ENCODE data around the gene RNF5.
"Not testable (repeated sequence)": the region's sequence is repeated elsewhere in the genome, so short reads cannot be mapped to it uniquely, and the experiment has no call there.

RNF5 gene

DNA sequence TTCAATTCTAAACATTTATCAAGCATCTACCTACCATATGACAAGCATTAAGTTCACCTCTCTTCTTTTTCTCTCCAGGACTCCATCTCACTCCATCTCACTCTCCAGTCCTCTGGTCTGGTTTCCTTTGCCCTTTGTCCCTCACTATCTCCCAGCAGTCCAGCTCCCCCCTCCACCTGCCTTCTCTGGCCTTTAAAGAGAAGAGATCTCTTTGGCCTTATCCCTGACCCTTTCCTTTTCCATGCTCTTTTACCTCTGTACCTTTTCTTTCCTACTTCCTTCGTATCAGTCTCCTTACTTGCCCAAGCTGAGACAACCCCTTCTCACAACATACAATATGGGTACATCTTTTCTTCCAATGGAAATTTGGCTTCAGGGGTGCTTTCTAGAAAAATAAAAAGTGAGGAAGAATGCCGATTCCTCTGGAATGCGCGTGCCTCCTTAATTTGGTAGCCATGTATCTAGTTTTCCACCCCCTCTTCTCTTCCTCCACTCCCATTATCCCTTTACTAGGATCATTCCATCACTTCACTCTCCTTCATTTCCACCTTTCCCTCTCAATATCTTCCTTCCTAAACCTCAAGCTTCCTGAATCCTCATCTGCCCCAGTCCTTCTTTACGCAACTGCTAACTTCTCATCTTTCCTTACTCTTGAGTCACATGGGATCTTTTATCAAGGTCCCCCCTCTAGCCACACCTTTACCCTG is 1.6 kb upstream of the RNF5 start:
- no peak for DNase-seq

DNA sequence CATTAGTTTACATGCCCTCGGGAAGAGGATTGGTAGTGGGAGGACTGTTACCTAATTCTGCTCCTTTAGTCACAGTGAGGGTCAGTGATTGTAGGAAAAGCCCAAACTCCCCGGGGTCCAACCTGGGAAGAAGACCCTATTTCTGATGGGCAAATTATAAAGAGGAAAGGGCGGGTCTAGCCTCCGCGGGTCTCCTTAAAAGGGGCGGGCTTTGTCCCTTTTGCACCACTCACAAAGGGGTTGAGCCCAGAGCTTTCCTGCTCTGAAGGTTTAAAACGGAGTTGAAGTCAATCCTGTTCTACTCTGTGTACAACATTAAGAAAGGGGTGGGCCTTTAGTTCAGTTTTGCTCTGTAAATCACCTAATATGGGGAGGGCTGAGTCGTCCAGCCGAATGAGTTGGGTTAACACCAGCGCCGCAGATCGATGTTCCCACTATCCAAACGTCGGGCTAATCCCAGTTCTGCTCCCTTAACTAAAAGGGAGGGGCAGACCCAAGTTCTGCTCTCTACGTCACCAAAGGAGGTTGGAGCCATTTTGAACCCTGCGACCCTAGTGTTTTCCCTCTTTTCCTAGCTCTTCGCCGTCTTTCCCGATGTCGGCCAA is 920 bp upstream of the RNF5 start:
- peak; percentile 53 for DNase-seq

DNA sequence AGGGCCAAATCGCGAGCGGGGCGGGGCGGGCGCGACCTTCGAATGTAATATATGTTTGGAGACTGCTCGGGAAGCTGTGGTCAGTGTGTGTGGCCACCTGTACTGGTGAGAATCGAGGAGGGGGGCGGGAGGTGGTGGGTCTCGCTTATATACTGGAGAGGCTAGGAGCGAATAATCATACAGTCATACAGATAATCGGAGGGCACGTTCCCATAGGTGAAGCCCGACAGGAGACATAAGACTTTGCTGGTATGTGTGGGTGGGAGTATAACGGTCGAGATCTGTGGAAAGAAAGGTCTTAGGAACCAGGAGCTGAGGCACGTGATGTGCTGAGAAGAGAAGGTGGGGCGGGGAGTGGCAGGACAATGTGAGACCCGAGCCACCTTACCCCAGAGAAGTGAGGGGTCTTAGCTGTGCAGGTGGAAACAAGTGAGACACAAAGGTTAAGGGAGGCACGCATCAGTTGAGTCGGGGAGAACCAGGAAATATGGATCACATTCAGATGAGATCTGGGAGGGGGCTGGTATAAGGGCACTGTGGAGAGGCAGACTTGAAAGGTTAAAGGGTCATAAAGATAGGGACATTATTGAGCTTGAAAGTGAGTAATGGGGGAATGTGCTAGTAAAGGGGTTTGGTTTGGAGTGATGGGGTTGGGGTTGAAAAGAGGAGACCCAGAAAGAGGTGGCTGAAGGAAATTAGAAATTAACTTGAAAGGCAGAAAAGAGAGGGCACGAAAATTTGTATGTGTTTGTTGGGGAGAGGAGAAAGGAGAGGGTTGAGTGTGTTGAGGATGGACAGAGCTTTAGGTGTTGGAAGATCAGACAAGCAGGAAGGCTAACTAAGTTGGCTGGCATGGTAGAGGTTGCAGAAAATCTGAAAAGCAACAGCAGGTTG is 589 bp downstream of the RNF5 start:
- no peak for DNase-seq

DNA sequence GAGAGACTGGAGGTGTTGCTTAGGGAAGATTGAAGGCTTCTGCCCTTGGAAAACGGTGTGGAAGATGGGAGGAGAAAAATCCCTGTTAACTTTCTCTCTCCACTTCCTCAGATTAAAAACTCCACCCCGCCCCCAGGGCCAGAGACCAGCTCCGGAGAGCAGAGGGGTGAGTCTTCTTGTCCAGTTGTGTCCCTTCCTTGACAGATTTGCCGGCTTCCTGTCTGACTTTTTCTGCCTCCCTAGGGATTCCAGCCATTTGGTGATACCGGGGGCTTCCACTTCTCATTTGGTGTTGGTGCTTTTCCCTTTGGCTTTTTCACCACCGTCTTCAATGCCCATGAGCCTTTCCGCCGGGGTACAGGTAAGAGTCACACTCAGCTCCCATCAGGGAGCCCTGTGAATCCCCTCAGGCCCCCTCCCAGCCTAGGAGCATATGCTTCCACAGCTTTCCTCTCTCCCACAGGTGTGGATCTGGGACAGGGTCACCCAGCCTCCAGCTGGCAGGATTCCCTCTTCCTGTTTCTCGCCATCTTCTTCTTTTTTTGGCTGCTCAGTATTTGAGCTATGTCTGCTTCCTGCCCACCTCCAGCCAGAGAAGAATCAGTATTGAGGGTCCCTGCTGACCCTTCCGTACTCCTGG is 1.7 kb downstream of the RNF5 start:
- DNase-seq = no peak

DNA sequence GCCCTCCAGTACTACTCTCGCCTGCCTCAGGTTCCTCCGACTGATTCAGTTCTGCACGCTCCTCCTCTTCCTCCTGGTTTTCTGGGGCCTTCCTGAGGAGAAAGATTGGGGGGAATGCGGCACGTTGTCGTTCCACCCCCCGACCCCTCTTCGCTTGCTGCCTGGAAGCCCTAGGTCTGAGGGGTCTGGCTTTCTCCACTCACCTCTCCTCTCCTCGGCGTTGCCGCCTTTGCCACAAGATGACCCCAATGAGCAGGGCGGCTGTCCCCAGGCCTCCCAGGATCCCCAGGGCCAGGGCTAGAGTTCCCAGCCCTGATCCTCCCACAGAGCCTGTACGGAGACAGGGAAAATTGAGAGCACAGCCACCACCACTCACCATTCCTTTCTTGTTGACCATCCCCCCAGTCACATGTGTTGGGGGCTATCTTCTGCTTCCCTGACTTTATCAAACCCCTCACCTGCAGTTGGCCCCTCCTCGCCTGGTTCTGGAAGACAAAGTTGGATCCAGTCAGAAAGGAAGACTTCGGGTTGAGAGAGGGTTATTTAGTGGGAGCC is 3.0 kb downstream of the RNF5 start:
- DNase-seq = no peak

DNA sequence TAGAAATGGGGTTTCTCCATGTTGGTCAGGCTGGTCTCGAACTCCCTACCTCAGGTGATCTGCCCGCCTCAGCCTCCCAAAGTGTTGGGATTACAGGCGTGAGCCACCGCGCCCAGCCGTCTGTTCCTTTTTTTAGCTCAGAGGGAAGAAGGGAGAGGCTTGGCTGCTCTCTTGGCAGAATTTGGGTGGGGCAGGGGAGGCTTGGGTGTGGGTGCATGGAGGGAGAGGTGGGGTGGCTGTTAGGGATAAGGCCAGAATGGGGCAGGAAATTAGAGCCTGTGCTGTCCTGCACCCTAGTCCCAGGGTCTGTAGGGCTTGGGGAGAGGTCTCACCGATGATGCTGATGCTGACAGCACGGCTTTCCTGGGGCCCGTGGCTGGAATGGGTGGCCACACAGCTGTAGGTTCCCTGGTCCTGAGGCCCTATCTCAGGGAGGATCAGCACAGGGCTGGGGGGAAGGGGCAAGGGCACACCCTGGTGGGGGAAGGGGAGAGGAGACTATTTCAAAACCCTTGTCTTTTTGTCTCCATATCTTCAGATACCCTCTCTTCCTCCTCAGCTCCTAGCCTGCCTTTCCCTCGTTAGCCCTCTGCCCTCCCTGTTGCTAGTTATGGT is 3.8 kb downstream of the RNF5 start:
- DNase-seq = no peak

DNA sequence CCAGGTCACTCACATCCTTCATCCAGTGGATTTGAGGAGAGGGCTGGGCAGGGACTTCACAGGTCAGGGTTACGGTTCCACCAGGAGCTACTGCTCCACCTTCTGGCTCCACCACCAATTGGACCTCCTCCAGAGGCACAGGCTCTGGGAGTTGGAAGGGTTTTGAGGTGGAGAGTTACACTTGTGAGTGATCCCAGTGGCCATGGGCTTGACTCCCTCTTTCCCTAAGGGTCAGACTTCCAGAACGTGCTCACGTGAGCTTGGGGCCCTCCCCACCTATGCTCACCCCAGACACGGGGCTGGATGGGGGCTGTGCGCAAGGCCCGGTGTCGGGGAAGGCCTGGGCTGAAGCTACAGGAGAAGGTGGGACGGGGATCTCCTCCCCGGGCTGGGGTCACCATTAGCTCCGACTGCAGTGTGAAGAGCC is 4.4 kb downstream of the RNF5 start:
- no peak for DNase-seq

DNA sequence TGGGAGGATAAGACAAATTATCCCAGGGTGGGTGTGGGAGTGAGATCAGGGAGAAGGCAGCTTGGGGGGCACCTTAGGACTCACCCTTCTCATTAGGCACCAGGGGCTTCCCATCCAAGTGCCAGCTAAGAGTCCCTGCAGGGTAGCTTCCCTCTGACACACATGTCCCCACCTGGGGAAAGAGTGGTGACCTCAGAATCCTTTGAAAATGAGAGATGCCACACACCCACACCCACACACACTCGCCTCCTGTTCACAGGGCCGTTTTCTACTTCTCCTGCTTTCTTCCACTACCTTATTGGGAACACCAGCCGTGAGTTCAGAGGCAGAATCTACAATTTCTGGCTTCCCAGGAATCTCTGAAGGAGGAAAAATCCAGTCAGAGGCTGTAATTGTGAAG is 4.8 kb downstream of the RNF5 start:
- DNase-seq = no peak

DNA sequence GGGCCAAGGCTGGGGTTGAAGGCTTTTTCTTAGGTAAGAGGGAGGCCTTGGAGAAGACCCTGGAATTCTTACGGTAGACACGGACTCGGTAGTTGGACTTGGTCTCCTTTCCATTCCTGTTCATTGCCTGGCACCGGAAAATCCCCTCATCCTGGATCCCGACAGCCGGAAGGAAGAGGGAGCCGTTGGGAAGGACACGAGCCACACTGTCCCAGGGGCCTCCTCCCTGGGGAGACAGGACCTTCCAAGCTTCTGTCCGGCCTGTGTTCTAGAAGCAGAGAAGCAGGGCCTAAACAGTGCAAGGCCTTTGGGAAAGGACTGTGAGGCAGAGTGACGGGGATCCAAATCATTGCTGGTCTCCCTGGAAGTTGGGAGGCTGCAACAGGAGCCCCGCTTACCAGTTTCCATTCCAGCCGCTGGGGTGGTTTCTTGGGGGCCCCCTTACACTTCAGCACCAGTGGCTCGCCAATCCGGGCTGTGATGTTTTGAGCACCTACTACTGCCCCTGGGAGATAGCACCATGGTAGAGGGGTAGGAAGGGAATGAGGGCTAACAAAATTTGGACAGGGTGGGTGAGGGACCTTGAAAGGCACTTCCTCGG is 5.4 kb downstream of the RNF5 start:
- no peak for DNase-seq

DNA sequence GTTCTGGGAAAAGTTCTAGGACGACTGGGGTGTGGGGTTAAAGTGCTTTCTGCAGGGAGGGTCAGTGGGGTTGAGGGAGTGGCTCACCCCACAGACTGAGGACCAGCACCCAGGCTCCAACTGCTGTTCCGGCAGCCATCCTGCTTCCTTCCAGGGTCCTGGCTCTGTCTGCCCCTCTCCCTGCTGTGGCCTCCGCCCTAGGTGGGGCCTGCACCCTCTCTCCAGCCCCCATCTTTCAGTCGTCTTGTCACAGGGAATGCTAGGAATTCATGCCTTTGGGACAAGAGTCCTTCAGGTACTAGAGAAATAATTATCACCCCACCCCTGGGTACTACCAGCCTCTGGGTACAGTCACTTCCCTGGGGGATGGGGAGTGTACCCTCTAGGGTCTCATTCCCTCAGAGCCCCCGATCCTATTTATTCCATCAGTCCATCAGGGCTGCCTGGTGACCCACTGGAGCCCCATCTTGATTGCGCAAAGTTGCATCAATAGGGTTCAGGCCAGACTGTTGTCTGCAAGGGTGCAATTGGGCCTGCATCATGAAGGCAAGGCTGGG is 6.0 kb downstream of the RNF5 start, which contains the start of gene AGER:
Gene AGER, minus strand, starts transcription at position 170 of the 557 bp plus-strand sequence. Its CDS starts 31 bp downstream, at position 139.
- DNase-seq = no peak

DNA sequence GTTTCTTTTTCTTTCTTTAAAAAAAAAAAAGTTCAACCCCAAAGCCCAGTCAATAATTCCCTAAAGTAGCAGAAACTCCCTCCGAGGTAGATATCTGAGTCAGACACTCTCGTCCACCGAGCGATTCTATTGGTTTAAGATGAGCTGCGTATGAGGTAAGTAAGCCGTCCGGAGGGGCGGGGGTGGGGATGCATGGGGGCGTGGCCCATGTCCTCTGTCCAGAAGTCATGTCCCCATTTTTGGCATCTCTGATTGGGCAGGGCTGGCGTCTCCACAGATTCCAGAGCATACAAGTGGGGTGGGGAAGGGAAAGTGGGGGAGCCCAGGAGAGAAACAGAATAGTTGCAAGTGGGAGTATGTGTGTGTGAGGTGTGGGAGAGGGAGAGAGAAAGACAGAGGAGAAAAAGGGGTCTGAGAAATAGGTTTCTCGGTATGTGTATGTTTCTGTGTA is 7.5 kb downstream of the RNF5 start:
- DNase-seq = peak; percentile 69

DNA sequence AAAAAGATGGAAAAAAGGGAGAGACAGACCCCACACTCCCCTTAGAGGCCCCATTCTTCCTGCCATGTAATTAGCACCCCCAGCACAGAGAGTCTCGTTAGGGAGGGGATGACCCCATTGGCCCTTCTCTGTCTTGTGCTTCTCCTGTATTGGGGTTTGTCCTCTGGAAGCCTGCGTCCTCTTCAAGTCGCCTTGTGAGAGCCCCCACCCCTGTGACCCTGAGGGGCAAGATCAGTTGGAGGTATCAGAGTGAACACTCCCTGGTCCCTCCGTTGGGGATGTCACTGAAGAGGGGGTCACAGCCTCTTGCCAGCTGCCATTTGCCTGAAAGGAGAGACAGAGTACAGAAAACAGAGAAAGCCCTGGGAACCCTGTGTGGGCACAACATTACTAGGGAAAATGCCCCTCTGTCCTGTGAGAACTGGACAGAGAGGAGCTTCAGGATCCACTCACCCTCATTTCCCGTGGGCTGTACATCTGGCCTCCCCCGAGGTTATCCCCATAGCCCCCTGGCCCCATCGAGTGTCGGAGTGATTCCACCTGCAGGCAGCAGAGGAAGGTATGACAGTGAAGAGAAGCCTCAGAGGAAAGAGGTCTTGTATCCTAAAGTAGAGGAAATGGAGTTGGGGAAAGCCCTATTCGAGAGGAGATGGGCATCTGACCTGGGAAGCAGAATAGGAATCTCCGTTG is 8.1 kb downstream of the RNF5 start:
- DNase-seq = not testable (repeated sequence)

DNA sequence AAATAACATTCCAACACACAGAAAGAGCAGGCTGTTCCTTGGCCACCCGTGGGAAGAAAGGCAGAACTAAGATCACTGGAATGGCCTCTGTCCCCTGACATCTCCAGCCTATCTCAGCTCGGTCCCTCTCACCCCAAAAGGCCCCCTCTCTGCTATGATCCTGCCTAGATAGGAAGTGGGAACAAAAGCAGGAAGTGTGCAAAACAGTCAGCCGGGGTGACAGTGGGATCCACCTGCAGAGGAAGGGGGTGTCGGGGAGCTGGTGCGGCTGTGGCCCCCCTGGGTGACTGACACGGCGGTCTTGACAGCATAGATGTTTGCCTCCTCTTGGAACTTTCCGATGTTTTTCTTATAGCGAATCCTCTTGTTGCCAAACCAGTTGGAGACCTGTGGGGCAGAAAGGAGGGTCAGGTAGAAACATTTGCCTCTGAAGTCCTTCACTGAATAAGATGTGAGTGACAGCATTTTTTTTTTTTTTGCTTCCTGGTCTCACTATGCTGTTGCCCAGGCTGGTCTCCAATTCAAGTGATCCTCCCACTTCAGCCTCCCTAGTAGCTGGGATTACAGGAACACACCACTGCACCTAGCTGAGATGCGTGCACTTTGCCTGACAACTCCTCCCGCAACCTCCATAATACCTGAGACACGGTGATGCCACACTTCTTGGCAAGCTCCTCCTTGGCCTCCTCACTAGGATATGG is 9.0 kb downstream of the RNF5 start:
- no peak for DNase-seq

DNA sequence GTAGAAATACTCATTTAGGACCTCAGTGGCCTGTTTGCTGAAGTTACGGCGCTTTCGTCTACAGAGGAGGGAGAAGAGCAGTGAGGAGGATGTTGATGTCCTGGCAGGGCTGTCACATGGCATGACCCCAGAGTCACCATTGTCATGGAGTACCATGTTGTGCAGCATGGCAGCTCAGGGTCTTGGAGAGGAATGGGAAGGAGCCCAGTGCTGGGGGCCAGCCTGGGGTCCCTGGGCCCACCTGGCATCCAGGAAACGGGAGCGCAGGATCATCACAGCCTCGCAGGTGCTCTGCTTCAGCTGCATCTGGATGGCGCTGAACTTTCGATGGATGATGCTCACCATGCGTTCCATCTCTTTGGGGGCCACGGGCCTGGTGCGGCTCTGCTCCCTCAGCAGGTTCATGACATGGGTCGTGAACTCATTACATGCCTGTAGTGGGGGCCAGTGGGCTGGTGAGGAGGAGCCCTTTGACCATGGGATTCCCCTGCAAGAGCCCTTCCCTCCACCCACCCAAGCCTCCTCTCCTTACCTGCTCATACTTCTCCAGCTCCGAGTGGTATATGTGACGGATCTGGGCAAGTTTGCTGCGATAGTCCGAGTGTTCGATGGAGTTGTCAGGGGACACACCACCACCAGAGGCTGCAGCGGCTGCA is 9.6 kb downstream of the RNF5 start:
- DNase-seq = not testable (repeated sequence)

DNA sequence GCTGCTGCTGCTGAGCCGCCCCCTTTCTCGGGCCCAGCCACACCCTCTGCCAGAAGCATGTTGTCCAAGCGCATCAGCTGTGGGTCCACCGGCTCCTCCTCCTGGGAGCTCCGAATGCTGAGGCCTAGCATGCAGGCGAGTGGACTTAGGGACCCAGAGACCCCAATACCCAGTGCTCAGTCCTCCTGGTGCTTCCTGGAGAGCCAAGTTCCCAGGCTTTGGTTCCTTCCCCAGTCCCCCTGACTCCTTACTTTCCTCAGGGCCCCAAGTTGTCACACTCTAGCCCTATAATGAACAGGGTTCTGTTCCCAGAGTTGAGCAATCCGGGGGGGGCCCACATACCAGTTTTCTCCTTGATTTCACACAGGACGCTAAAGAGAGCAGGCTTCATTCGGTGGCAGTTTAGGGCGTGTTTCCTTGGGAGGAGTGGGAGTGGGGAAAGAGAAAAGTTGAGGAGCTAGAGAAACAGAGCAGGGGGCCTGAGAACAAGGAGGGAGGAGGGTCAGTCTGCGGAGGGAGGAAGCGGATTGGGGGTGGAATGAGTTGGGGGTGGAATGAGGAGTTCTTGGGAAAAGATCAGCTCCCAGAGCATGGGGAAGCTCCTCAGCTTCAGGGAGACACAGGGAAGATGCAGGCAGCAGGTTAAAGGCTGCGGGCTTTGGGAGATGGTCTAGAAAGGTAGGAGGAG is 10.3 kb downstream of the RNF5 start:
- DNase-seq = no peak

DNA sequence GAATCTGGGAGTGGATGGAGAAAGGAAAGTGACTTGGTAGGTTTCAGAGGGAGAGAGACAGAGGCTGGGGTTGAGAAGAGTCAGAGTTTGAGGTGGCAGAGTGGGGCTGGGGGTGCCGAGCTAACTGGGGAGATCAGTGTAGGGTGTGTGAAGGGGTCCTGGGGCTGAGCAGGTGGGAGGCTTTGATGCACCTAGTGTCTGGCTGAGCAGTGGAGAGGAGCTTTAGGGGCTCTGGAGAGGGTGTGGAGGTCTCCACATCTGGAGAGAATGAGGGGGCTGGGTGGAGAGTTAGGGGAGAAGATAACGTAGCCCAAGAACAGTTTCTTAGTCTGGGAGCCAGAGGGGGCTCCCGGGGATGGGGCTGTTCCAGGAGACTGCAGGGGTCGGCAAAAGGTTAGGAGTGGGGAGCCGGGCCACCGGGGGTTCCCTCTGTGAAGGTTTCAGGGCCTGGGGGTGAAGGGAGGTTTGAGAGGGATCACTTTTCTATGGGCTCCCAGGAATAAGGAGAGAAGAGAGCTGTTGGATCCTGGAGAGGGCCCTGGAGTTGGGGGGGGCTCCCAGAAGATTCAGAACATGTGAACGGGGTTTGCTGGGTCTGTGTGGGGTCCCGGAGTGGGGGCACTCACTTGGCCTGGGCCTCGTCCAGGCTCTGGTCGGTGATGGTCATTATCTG is 11.0 kb downstream of the RNF5 start:
- DNase-seq = no peak

DNA sequence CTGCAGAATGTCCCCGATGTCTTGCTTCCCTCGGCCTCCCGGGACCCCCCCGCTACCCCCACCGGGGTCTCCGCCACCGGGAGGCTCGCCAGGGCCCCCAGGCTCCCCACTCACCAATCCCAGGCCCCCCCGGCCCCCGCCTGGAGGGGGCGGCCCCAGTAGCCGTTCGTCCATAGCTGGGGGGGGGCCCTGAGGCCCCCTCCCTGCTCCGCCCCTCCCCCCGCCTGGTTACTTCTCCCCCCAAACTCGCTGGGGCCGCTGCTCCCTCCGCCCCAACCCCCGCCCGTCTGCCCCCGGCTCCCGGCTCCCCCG is 11.5 kb downstream of the RNF5 start:
- no peak for DNase-seq

DNA sequence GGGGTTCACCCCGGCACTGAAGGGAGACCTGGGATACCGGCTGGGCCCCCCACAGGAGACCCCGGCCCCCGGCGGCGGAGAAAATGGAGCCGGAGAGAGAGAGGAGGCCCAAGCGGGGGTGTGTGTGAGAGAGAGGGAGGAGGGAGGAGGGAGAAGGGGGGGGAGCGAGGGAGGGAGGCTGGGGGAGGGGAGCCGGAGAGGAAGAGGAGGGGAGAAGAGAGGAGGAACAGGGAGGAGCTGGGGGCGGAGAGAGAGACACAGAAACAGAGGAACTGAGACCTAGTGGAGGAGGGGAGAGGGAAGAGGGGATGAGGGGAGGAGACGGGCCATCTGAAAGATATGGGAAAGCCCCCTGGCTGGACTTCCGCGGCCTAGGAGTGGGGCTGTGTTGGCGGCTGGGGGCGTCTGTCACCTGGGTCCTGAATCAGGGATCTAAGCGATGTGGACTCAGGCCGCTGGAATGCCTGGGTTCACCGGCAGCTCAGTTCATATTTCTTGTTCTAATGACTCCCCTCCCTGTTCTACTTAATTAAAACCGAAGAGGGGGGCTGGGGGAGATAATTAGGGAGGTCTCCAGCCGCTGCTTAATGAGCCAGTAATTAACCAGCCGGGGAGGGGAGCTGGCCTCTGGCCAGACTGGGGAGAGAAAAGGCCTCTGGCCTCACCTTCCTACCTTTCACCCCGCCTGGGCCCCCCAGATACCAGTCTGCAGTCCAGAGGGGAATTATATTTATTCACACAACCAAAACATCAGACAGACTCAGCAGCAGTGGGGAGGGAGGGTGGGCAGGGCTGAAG is 12.0 kb downstream of the RNF5 start, which contains the start of gene PBX2:
Gene PBX2, minus strand, starts transcription at position 149 of the 798 bp plus-strand sequence. CDS start 287 bp downstream, outside the sequence.
- peak; percentile 83 for DNase-seq

All from stimulated activated naive CD4-positive, alpha-beta T cell treated with Interleukin-2 at 50 U/mL for 16 hours (primary cell).